Liver (tissue), 3 donors: ENCODE data around the gene ZNF574.
"Not testable (repeated sequence)": the region's sequence is repeated elsewhere in the genome, so short reads cannot be mapped to it uniquely, and the experiment has no call there.

Experiments used
- CTCF ChIP-seq: fragments of 150-350 bp; IDR thresholded peaks from 2 replicates; pipeline ENCODE4 v1.5.1; 2017; ENCODE audit warnings: improper control_type of control experiment, low read depth, low read length; ENCODE audit not compliant: missing input control
- FOXA1 ChIP-seq: IDR thresholded peaks from 2 replicates; pipeline ENCODE4 v1.6.1; 2016; ENCODE audit warnings: antibody characterized with exemption
- GABPA ChIP-seq, 2 donors: IDR thresholded peaks in 1 of 2; conservative IDR thresholded peaks in 1 of 2; 2 replicates each; pipeline ENCODE4 v1.6.1; 2016; ENCODE audit warnings: antibody characterized with exemption in 2 of 2, mild to moderate bottlenecking in 1 of 2, moderate library complexity in 1 of 2
- JUND ChIP-seq, 2 donors: IDR thresholded peaks; 2 replicates each; pipeline ENCODE4 v1.6.1; 2016; ENCODE audit warnings: antibody characterized with exemption in 2 of 2
- MAX ChIP-seq: IDR thresholded peaks from 2 replicates; pipeline ENCODE4 v1.6.1; 2016; ENCODE audit warnings: antibody characterized with exemption
- RAD21 ChIP-seq, 2 donors: IDR thresholded peaks; 2 replicates each; pipeline ENCODE4 v1.6.1; 2016; ENCODE audit warnings: antibody characterized with exemption in 2 of 2, mild to moderate bottlenecking in 2 of 2
- REST ChIP-seq: IDR thresholded peaks from 2 replicates; pipeline ENCODE4 v1.6.1; 2016; ENCODE audit warnings: antibody characterized with exemption, mild to moderate bottlenecking
- SP1 ChIP-seq: IDR thresholded peaks from 2 replicates; pipeline ENCODE4 v1.6.1; 2018; ENCODE audit warnings: antibody characterized with exemption, mild to moderate bottlenecking
- TAF1 ChIP-seq: conservative IDR thresholded peaks from 2 replicates; pipeline ENCODE4 v1.6.1; 2016; ENCODE audit warnings: antibody characterized with exemption, mild to moderate bottlenecking
- donor health status: healthy.
- donor health status: healthy.

GRCh38 chr19:42040491-42040890 is 35.5 kb upstream of the ZNF574 start:
- TF ChIP-seq CTCF; REST; JUND (IDR thresholded peaks at IDR 0.05); RAD21 (IDR thresholded peaks at IDR 0.05); MAX; FOXA1; SP1; TAF1; GABPA (IDR thresholded peaks at IDR 0.05 in 1 of 2, conservative IDR thresholded peaks at IDR 0.05 in 1 of 2): not testable (repeated sequence)
